ENCODE results near the gene LAMA2.

GRCh38 chr6:129073051-129073450 lies 190.1 kb downstream of the LAMA2 start:
- TF ChIP-seq, protein P1, sequence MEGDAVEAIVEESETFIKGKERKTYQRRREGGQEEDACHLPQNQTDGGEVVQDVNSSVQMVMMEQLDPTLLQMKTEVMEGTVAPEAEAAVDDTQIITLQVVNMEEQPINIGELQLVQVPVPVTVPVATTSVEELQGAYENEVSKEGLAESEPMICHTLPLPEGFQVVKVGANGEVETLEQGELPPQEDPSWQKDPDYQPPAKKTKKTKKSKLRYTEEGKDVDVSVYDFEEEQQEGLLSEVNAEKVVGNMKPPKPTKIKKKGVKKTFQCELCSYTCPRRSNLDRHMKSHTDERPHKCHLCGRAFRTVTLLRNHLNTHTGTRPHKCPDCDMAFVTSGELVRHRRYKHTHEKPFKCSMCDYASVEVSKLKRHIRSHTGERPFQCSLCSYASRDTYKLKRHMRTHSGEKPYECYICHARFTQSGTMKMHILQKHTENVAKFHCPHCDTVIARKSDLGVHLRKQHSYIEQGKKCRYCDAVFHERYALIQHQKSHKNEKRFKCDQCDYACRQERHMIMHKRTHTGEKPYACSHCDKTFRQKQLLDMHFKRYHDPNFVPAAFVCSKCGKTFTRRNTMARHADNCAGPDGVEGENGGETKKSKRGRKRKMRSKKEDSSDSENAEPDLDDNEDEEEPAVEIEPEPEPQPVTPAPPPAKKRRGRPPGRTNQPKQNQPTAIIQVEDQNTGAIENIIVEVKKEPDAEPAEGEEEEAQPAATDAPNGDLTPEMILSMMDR (IDR thresholded peaks at IDR 0.05): no peak
- TF ChIP-seq JUND (IDR thresholded peaks at IDR 0.05) (no peak), RAD21 (IDR thresholded peaks at IDR 0.05; ENCODE audit: low read length) (no peak)

Measured in SK-N-SH (cell line).